Measurements from ENCODE around the gene TMEM184B. TPM values are rescaled to one million over a fixed set of nuclear protein-coding genes. Genes with fewer than 3 reads are reported as not detected.

The TMEM184B gene
- total RNA-seq, 1 donor from 2014 or later = 62.8 TPM

GRCh38 chr22:38246692-38247091, 26.1 kb downstream of the TMEM184B start:
- TF ChIP-seq, protein P1, sequence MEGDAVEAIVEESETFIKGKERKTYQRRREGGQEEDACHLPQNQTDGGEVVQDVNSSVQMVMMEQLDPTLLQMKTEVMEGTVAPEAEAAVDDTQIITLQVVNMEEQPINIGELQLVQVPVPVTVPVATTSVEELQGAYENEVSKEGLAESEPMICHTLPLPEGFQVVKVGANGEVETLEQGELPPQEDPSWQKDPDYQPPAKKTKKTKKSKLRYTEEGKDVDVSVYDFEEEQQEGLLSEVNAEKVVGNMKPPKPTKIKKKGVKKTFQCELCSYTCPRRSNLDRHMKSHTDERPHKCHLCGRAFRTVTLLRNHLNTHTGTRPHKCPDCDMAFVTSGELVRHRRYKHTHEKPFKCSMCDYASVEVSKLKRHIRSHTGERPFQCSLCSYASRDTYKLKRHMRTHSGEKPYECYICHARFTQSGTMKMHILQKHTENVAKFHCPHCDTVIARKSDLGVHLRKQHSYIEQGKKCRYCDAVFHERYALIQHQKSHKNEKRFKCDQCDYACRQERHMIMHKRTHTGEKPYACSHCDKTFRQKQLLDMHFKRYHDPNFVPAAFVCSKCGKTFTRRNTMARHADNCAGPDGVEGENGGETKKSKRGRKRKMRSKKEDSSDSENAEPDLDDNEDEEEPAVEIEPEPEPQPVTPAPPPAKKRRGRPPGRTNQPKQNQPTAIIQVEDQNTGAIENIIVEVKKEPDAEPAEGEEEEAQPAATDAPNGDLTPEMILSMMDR (IDR thresholded peaks at IDR 0.05; ENCODE audit: unreplicated experiment) = no peak
- no peaks in the 10 kb centered on the region for H3K9me3 Mint-ChIP-seq
- DNase-seq (ENCODE audit: low spot score in 2 of 2, unreplicated experiment in 2 of 2) = no peak
- H3K4me3 Mint-ChIP-seq = no peak overlapping the region
- no peak overlapping the region for H3K27ac Mint-ChIP-seq
- peaks cover 17% of the 10 kb centered on the region for H3K36me3 Mint-ChIP-seq
- H3K27me3 Mint-ChIP-seq (ENCODE audit: low read depth) = no peaks in the 10 kb centered on the region
- peaks cover 6% of the 10 kb centered on the region for H3K4me1 Mint-ChIP-seq

DNA sequence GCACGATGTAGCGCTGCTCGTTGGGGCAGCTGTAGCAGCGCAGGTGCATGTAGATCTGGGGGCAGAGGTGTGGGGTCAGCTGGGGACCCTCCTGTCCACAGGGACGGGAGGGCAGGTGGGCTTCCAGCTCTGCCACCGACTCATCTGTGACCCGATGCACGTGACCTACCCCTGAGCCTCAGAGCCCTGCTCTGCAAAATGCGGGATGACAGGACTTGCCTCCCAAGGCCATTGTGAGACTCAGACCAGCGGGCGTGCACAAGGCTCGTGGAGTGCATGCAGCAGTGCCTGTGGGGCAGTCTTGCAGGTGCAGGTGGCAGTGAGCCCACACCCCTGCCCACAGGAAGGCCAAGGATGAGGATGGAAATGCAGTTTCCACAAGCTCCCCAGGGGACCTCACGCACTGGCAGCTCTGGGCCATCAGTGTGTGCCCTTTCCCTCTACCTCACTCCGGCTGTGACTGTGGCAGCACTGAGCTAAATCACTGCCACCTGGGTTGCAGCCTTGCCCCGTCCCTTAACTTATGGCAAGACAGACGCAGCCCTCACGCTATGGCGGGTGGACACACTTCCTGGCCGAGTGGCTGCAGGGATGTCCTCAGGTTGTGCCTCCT, 26.7 kb downstream of the TMEM184B start:
- Mint-ChIP-seq H3K27me3 (ENCODE audit: low read depth) (no peaks in the 10 kb centered on the region), H3K9me3 (no peaks in the 10 kb centered on the region), H3K4me1 (peaks cover 6% of the 10 kb centered on the region), H3K36me3 (peaks cover 18% of the 10 kb centered on the region), H3K27ac (no peak overlapping the region), H3K4me3 (no peak overlapping the region)
- TF ChIP-seq, protein P1 (IDR thresholded peaks at IDR 0.05; ENCODE audit: unreplicated experiment) = no peak
- DNase-seq (ENCODE audit: low spot score in 2 of 2, unreplicated experiment in 2 of 2) = no peak

- Mint-ChIP-seq H3K27ac (no peak overlapping the region), H3K27me3 (ENCODE audit: low read depth) (no peaks in the 10 kb centered on the region), H3K4me1 (peaks cover 13% of the 10 kb centered on the region), H3K4me3 (no peak overlapping the region), H3K9me3 (no peaks in the 10 kb centered on the region), H3K36me3 (peaks cover 18% of the 10 kb centered on the region)
- TF ChIP-seq, protein P1 (IDR thresholded peaks at IDR 0.05; ENCODE audit: unreplicated experiment) = no peak
- no peak for DNase-seq (ENCODE audit: low spot score in 2 of 2, unreplicated experiment in 2 of 2)
Observed at GRCh38 chr22:38244106-38244505, 28.7 kb downstream of the TMEM184B start.

- no peak for DNase-seq (ENCODE audit: low spot score in 2 of 2, unreplicated experiment in 2 of 2)
- no peaks in the 10 kb centered on the region for H3K27me3 Mint-ChIP-seq (ENCODE audit: low read depth)
- H3K27ac Mint-ChIP-seq = no peak overlapping the region
- TF ChIP-seq, protein P1 (IDR thresholded peaks at IDR 0.05; ENCODE audit: unreplicated experiment) = no peak
- no peak overlapping the region for H3K4me3 Mint-ChIP-seq
- H3K4me1 Mint-ChIP-seq = peaks cover 20% of the 10 kb centered on the region
- no peaks in the 10 kb centered on the region for H3K9me3 Mint-ChIP-seq
- peaks cover 13% of the 10 kb centered on the region for H3K36me3 Mint-ChIP-seq
Observed at GRCh38 chr22:38243007-38243765, 29.6 kb downstream of the TMEM184B start.

GRCh38 chr22:38240734-38241252, 32.0 kb downstream of the TMEM184B start:
- peaks cover 29% of the 10 kb centered on the region for H3K4me1 Mint-ChIP-seq
- H3K9me3 Mint-ChIP-seq = no peaks in the 10 kb centered on the region
- no peaks in the 10 kb centered on the region for H3K27me3 Mint-ChIP-seq (ENCODE audit: low read depth)
- H3K36me3 Mint-ChIP-seq = peaks cover 16% of the 10 kb centered on the region
- no peak for DNase-seq (ENCODE audit: low spot score in 2 of 2, unreplicated experiment in 2 of 2)
- peak overlapping the region; percentile 64 for H3K27ac Mint-ChIP-seq
- TF ChIP-seq, protein P1 (IDR thresholded peaks at IDR 0.05; ENCODE audit: unreplicated experiment) = no peak
- no peak overlapping the region for H3K4me3 Mint-ChIP-seq
